GOT3 (cell line): ENCODE data around the gene SYNE3.

Experiments used
- DNase-seq: peaks from one replicate; lab custom pipeline; 2025; ENCODE audit warnings: mixed read lengths; lab: John Stamatoyannopoulos, UW

The SYNE3 gene

DNA sequence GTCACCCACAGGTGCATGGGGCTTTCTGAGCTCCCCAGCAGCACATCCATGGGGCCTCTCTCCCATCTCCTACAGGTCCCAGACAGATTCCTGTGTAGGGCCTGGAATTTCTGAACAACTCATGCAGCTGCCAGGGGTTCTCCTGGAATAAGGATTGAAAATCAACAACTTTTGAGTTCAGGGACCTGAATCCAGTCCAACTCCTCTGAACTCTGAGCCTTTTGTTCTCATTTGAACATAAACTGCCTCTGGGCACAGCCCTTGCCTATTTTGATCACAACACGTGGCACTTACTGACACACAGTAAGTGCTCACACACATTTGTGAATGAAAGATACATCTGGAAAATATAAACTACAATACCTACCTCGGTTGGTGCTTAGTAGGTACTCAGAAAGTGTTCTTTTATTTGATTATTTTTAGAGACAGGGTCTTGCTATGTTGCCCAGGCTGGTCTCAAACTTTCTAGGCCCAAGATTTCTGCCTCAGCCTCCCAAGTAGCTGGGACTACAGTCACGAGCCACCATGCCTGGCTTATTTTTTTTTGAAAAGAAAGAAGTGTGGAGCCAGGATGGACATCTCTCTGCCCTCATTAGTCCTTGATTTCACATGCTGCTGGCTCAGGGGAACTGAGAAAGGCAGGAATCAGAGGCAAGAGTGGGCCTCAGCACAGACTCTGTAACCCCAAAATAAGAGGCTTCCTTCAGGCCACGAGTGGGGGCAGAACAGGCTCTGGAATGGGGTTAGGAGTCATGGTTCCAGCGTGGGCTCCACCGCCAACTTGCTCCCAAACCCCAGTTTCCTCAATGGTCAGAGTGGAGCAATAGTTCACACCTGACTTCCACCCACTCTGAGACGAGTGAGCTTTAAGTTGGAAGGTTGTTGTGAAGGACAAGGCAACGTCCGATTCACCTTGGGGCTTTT, 27.0 kb downstream of the SYNE3 start:
- no peak for DNase-seq

DNA sequence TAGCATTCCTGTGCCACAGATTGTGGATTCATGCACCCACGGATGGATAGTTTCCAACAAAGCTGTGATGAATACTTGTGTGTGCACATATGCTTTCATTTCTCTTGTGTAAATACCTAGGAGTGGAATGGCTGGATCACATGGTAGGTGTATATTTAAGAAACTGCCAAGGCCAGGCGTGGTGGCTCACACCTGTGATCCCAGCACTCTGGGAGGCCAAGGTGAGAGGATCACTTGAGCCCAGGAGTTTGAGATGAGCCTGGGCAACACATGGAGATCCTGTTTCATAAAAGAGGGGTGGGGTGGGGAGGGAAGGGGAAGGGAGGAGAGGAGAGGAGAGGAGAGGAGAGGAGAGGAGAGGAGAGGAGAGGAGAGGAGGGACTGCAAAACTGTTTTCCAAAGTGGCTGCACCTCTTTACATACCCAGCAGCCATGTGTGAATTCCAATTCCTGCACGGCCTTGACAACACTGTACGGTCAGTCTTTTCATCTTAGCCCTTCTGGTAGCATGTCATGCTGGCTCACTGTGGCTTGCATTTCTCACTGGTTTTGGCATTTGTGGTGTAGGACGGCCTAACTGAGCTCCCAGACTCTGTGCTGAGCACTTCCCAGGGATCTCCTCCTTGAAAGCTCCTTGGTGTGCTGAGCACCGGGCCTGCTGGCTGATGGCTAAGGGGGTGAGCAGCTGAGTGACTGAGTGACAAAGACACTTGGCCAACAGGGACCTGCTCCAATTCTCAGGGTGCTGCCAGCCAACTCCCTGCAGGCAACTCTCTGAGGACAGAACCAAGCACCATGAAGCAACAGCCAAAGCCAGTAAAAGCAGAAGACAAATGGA, 27.9 kb downstream of the SYNE3 start:
- no peak for DNase-seq

DNA sequence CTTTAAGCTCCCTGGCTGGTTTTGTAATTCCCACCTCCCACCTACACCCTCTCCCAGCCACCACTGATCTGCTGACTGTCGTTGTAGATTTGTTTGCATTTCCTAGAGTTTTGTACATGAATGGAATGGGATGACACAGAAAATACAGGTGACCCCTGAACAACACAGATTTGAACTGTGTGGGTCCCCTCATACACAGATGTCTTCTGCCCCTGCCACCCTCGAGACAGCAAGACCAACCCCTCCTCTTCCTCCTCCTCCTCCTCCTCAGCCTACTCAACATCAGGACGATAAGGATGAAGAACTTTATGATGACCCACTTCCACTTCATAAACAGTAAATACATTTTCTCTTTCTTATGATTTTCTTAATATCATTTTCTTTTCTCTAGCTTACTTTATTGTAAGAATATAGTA, 28.8 kb downstream of the SYNE3 start:
- DNase-seq, result no peak

DNA sequence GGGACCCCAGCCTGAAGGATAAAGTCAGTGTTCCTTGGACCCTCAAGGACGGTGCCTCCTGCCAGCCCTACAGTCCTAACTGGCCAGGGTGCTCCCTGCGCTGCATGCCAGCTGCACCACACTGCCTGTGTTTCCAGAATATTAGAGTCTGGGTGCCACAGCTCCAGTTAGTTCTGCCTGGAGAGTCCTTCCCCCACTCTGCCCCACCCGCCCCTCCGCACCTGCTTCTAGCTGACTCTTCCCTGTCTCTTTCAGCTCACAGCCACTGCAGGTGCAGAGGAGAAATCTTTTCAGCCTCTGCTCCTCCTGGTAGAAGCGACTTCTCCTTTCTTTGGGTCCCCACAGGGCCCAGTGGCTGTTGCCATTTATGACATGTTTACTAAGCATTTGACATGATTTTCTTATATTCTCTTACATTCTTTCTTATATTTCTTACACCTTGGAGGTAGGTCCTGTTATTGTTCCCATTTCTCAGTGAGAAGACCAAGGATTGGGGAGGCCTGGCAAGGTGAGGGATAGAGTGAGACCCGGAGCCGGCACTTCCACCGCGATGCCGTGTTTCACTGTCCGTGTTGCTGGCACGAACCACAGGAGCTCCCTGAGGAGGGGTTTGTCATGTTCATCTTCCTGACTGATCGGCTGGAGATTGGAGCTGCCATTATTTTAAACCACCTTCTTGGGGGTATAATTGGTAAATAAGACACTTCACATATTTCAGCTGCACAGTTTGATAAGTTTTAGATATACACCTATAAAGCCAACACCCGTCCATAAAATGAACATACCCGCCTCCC, 29.4 kb downstream of the SYNE3 start:
- no peak for DNase-seq

DNA sequence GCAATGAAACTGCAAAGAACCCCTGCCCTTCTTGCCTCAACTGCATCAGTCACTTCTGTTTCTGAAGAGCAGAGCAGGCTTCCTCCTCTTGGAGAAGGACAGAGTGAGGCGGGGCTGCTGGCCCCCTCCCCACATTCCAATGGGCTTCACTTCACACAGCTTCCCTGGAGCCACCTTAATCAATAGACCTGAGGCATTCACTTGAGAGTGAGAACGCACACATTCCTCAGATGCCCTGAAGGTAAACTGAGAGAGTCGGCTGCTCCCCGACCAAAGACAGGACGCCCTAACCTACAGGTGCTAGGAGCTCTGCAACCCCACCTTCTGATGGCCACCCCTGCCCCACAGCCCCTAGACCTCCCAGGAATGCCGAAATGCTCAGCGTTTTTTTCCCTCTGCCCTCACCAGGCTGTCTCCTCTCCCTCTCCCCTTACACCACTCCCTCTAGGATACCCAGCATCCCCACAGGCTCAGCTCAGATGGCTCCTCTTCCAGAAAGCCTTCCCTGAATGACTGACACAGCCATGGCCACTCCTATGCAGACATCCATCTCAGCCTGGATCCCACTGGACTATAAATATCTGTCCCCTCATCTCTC, 31.1 kb downstream of the SYNE3 start:
- DNase-seq, result no peak

DNA sequence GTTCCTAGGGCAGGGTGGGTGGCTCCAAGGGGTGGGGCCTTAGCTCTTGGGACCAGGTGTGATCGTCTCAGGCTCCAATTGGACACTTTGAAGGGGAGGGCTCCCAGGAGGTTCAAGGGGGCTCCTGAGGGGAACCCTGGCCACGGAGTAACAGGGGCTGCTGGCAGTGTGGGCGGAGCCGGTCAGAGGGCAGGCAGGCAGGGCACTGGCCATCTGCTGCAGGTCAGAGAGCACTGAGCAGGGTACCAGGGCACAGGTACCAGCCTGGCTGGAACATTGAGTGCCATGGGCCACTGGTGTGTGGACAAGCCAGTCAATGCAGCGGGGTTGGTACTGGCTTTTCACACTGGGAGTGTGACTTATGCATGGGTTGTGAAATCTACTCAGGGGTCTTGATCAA, 32.2 kb downstream of the SYNE3 start:
- DNase-seq, result no peak

DNA sequence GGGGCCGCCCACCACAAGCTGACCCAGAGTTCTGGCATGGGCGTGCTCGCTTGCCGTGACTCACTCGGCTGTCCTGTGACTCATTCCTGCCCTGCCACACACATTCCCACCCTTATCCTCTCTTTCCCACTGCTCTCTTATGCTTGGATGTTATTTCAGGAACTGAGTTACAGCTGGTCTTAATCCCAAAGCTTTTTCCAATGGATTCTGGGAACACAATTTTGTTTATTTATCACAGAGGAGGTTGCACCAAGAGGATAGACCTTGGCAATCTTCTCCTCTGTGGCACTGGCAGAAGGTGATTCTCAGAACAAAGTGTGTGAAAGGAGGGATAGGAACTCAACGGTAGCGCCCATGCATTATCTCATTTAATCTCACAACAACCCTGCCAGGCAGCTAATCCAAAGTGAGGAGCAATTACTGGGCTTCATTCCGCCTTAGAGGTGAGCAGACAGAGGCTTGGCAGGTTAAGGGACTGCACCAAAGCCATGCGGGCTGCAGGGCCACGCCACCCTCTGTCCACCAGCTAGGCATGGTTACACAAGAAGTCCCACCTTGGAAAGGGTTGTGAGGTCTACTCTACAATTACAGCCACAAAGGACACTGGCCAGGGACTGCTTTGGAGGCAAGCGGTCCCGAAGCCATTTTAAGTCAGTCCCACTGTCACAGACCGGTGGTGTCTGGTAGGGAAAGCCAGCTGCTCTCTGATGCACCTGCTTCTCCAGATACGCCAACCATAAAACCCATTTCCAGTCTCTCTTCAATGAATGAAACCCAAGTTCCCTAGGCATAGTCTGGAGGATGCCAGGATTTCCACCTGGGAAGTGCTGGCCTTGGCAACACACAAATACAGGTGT, 32.9 kb downstream of the SYNE3 start:
- peak; percentile 16 for DNase-seq

DNA sequence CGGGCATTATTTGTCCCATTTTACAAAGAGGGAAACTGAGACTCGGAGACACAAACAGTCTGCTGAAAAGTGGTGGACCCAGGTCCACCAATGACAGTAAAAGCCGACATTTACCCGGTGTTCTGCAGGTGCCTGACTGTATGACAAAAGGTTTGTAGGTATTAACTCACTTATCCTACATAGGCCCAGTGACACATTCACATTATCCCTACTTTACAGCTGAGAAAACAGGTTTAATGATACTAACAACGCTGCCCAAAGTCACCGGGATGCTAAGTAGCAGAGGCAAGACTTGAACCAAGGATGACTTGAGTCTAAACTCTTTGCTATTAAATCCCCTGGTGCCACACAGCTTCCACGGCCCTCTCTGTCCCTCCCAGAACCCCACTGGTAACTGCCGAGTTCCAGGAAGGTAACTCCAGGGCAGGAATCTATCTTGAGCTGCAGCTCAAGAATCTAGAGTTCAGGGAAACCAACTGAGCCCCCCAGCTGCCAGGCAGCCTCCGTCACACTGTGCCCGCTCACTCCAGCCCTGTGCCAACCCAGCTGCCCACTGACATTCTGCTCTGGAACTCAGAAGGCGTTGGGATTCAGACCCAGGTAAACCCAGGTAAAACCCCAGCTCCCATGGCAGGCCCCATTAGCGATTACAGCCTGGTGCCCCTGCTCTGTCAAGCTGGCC, 33.7 kb downstream of the SYNE3 start:
- DNase-seq, result no peak

DNA sequence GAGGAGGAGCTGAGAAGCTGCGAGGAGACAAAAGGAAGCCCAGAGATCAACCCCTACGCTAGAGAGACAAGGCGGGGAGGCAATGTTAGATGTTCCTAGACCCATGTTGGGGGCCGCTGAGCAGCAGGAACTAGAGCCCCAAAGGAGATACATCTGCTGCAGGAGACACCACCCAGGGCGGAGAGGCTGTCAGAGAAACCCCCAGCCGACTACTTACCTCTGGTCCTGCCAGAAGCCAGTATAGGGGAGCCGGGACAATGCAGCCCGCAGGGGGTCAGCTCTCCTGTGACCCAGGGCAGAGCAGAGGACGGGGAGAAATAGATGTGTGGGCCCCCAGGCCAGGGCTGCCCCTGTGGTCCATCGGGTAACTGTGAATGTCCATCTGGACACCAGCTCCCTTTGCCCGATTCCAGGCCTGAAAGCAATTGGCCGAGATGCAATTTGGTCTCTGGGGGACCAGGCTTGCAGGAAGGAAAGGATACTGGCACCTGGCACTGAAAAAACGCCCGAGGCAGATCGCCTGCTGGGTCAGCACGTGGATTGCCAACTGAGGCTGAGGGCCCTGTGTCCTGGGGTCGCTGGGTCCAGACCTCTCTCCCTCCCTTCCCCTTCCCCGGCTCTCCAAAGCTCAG, 34.9 kb downstream of the SYNE3 start:
- DNase-seq, result no peak

DNA sequence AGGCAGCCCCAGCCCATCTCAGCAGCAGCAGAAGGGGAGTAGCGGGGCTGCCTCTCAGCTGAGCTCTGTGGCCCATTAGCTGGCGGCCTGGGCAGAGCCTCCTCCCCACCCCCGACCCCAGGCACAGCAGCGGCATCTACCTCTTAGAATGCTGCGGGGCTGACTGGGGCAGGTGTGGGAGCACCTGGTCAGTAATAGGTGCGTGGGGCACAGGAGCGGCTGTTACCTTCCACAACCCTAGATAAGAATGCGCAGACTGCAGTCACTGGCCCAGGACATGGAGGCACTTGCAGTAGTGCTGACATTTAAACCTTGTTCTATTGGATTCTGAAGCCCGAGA, 35.6 kb downstream of the SYNE3 start:
- no peak for DNase-seq

DNA sequence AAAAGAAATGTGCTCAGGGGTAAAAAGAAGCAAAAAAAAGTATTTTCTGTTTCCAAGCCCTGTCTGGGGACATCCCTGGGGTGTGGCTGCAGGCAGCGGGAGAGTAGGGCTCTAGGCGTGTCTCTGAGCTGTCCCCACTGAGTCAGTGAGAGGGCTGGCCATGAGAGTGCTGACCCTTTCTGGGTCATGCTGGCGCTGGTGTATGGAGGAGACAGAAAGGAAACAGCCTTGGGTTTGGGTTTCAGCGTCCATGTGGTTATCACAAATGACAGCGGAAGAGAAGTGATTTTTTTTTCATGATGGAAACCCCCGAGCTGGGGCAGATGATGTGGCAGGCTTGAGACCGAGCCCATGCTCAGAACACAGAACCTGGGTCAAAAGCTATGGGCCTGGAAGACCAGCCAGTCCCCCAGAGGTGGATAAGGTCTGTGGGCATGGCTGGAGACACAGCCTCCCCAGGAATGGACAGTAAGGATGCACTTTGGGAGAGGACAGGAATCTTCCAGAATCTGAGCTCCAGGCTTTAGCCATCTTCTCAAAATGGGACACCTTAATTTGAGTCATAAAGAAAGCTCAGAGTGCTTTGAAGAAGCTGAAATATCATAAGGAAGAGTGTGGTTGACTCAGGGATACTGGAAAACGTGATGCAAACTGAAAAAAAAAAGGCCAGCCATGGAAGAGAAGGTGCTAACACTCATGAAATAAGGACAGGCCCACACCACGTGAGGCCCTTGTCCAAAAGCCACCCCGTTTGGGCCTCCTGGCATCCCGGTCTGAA, 36.2 kb downstream of the SYNE3 start:
- peak; percentile 9 for DNase-seq

DNA sequence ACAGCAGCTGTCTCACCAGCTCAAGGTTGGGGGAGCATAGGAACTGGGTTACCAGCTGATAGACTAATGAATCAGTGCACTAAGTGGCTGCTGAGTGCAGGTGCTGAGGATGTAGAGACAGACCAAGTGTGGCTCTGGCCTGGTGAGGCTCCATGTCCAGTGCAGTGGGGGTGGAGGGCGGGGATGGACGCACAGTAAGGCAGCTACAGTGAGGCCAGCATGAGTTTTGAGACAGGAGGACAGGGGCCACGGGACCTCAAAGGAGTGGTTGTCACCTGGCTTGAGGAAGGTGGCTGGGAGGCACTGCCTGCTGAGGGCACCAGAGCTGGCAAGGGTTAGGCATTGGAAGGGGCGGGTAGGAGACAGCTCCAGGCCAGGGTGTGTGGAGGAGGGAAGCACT, 37.0 kb downstream of the SYNE3 start:
- DNase-seq, result no peak

DNA sequence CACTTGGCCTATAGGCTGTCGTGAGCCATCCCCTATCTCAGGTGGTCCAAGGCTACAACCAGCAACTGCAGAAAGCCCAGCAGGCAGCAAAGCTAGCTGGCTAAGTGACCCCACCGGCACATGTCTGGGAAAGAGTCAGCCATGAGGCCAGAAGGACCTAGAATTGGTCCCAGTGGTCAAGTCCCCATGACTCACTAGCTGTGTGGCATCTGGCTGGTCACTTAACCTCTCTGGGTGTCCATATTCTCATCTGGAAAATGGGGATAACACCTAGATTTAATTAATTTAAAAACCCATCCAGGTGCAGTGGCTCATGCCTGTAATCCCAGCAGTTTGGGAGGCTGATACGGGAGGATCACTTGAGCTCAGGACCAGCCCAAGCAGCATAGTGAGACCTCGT, 37.6 kb downstream of the SYNE3 start:
- no peak for DNase-seq

DNA sequence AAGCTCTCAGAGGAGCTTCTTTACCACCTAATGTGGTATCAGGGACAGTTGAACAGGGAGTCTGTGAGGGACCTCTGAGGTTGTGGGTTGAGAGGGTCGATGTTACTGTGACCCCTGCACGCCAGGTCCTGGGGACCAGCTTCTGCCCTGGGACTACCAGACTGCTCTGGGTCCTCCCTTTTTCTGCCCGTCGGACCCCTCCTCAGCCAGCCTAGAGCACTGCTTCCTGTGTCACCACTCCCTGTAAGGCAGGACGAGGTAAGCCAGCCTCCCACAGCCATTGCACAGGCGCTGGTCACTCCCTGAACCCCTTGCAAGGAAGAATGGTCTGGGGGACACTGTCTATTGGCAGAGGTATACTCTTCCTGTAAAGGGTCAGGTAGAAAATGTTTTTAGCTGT, 38.1 kb downstream of the SYNE3 start:
- no peak for DNase-seq

DNA sequence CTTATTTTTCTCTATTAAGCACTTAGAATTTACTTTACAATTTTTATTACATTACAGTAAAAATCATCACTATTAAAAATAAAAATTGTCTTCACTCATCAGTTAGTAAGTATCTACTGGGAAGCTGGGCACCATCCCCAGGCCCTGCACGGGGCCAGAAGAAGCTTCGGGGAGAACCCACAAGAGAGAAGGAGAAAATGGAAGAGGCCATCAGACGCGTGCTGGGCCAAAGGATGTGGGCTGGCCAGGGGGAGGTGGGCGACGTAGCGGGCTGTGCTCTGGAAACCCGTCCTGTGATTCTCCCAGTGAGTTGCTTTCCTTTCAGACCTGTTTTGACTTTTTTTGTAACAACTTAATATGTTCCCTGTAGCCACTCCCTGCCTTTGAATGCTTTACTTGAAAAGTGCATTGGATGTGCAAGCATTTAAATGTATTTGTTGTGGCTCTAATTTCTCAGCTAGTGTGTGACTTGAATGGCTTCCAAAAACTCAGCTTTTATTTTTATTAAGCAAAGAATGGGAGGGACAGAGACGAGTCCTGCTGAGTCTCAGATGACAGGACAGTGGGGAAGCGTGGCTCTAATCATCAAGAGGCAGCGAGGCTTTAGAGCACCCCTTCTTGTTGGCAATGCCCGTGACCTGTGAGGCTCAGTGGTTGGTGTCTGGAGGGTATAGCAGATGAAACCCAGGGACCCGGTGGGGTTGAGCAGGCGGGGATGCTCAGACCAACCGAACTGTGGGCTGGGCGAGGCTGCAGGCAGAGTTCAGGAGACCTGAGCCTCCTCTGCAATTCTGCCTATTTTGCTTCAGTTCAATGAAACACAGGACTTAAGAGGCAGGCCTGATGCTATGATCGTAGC, 38.8 kb downstream of the SYNE3 start:
- no peak for DNase-seq

DNA sequence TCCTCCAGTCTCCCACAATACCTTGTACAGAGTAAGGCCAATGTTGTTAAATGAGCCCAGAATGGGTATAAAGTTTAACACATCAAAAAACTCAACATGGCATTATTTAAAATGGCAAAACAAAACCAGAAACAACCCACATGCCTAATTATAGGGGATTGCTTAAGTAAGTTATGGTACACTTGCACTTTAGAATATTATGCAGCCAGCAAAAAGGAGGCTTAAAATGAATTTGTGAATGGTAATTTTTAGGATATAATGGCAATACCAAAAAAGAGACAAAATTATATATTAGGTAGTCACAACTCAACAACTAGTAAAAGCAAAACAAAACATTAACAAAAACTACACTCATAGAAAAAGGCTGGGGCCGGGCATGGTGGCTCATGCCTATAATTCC, 39.7 kb downstream of the SYNE3 start:
- DNase-seq, result no peak

DNA sequence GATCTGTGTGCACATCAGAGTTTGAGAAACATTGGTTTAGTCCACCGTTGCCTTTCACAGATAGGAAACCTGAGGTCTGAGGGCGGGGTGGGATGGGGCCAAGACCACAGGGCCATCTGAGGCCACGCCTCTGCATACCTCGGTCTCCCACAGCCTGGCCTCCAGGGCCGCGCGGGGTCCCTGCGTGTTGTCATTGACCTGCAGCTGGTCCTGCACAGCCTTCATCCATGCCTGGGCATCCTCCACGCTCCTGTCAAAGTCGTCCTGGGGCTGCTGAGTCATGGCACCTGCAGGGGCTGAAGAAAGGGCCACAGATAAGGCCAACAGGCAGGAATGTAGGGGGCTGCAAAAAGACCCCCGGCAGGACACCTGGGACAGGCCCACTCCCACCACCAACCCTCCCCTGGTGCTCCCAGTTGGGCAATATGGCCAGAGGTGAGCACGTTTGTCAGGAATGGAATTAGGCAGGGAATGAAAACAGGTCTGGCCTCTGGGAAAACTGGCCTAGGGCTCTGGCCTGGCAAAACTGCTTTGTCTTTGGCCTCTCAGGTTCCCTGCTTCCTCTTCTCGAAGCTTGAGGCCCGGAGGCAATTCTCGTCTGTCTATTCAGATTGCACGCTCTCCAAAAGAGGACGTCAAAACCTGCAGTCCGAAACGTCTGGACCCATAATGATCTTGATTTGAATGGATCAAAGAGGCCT, 40.8 kb downstream of the SYNE3 start:
- DNase-seq, result no peak

DNA sequence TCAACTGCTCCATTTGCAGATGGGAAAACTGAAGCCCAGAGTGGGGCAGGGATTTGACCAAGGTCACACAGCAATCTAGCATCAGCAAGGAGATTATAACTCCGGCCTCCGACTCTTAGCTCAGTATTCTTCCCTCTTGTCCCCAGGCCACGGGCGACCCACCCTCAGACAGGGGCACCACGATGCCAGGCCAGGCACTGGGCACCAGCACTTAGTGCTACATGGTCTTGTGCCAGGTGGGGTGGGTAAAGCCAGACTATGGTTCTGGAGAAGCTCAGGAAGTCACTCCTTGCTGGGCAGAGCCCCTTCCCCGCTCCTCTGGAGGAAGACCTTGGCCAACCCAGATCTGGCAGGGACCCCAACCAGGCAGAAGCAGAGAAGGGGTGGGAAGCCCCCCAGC, 41.5 kb downstream of the SYNE3 start:
- DNase-seq, result no peak
